Measurements from ENCODE around the gene C1orf74. TPM values are rescaled to one million over a fixed set of nuclear protein-coding genes. Genes with fewer than 3 reads are reported as not detected.

Gene C1orf74
- total RNA-seq (2014; rRNA removed) (5.7 and 6.7 TPM in 2 replicates), Bru-seq, nascent RNA (percentile 75 among the genes with signal in this experiment), BruChase-seq, experiment 1, labeled RNA remaining after a 6-hour chase (percentile 62 among the genes with signal in this experiment), BruChase-seq, experiment 2, labeled RNA remaining after a 2-hour chase (percentile 74 among the genes with signal in this experiment)
- long read RNA-seq, full-length matches to known transcripts = 9 of 10 reads
- long read RNA-seq, partial matches to known transcripts = 0 of 10 reads
- long read RNA-seq, other reads (novel, unspliced or antisense) = 1 of 10 reads

DNA sequence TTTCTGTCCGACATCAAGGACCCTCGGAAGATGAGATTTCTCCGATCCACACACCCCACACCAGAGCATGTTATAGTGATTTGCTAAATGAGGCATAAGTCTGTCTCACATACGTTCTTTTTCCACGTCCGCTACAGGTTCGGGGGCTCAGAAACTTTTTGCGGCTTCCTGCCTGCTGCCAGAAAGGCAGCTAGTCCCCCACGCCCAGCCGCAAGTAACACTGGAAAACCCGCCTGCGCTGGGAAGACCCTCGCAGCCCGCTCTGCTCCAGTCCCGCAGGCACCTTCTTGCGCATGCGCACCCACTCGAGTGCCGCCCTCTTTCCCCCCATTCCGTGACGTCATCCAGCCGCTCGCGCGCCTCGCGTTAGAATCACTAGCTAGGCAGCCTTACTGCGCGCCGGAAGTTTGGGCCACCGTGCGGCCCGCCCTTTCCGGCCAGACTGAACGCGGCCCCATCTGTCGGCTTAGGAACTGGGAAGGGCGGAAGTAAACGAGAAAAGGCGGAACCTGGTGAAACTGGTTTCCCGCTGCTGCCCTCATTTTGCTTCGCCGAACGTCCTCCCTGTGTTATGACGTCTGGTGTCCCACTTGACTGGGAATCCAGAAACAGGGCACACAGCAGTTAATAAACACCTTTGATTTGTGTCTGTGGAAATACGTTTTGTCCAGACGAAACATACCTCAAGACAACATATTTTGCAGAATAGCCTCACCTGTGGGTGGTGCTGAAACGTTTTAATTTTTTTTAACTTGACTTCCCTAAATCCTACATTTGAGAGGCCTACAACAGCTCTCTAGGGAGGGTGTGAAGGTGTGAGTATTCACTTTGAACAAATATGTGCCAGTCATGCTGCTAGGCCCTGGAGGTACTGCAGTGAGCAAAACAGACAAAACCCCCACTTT, at the start of gene C1orf74:
TSS of gene C1orf74 (minus strand) at position 295 of the 905 bp plus-strand sequence. CDS start 925 bp downstream, outside the sequence.
- CTCF ChIA-PET = interaction anchor here (0.6 to 1.0 kb wide), 2 partner anchors 39 to 616 kb away, joined by 3 to 4 read pairs; no protein-coding TSS in a partner anchor

DNA sequence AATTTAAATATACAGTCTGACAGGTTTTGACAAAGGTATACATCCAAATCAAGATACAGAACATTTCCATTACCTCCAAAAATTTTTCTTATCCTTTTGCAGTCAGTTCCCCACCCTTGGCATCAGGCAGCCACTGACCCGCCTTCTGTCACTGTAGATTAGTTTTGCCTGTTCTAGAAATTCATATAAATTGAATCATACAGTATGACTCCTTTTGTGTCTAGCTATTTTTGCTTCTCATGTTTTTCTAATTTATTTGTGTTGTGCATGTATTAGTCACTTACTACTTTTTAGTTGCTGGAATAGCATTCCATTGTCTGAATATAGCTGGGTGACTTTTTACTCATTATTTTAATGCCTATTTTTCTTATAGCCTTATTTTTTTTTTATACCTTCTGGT, 47.3 kb upstream of the C1orf74 start:
- Histone ChIP-seq H3K27me3 (ENCODE audit: low read length) (no peaks in the 10 kb centered on the region), H3K79me2 (ENCODE audit: low read length) (peaks cover 43% of the 10 kb centered on the region), H2AFZ (ENCODE audit: low read length) (no peak overlapping the region), H3K4me2 (ENCODE audit: low read length) (peak overlapping the region; percentile 11; the same call in 1 of the 2 replicates), H4K20me1 (ENCODE audit: low read length) (no peaks in the 10 kb centered on the region), H3K4me3 (ENCODE audit: low read length) (no peak overlapping the region), H3K27ac (ENCODE audit: low read length) (no peak overlapping the region), H3F3A (ENCODE audit: low read length, unreplicated experiment) (no peaks in the 10 kb centered on the region), H3K36me3 (ENCODE audit: low read depth, low read length) (peaks cover 58% of the 10 kb centered on the region), H3K9me2 (replicated peaks; ENCODE audit: low read length) (no peaks in the 10 kb centered on the region), H3K9me3 (ENCODE audit: low read length) (no peaks in the 10 kb centered on the region), H3K4me1 (ENCODE audit: insufficient read depth, low read length) (peaks cover 40% of the 10 kb centered on the region), H3K9ac (ENCODE audit: low read length) (no peak overlapping the region)
- intact Hi-C loops (cut with micrococcal nuclease) = no loop called here
- ATAC-seq = peak; percentile 53
- POLR2A ChIA-PET (ENCODE audit: unreplicated experiment) = no interaction called here
- CTCF ChIA-PET = interaction anchor here (0.6 kb wide), 1 partner anchor 232 kb away, joined by 3 read pairs; no protein-coding TSS in a partner anchor
- TF ChIP-seq, protein P1, sequence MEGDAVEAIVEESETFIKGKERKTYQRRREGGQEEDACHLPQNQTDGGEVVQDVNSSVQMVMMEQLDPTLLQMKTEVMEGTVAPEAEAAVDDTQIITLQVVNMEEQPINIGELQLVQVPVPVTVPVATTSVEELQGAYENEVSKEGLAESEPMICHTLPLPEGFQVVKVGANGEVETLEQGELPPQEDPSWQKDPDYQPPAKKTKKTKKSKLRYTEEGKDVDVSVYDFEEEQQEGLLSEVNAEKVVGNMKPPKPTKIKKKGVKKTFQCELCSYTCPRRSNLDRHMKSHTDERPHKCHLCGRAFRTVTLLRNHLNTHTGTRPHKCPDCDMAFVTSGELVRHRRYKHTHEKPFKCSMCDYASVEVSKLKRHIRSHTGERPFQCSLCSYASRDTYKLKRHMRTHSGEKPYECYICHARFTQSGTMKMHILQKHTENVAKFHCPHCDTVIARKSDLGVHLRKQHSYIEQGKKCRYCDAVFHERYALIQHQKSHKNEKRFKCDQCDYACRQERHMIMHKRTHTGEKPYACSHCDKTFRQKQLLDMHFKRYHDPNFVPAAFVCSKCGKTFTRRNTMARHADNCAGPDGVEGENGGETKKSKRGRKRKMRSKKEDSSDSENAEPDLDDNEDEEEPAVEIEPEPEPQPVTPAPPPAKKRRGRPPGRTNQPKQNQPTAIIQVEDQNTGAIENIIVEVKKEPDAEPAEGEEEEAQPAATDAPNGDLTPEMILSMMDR (conservative IDR thresholded peaks at IDR 0.05; ENCODE audit: low read depth, low read length) = no peak
- TF ChIP-seq EZH2 (IDR thresholded peaks at IDR 0.05; ENCODE audit: low read length, unreplicated experiment) = no peak
- no peak for TF ChIP-seq EZH2phosphoT487 (IDR thresholded peaks at IDR 0.05; ENCODE audit: borderline replicate concordance, low read length)
- DNase-seq = peak; percentile 62
- BruUV-seq (replicated peaks) = no TSS peak

More for the DNA sequence above, at the start of gene C1orf74:
- H3K9ac ChIP-seq (ENCODE audit: low read length) = peak within 1 kb of the TSS; percentile 88
- H2AFZ ChIP-seq (ENCODE audit: low read length) = peak within 1 kb of the TSS; percentile 51
- no peaks in the 10 kb centered on the region for H3F3A ChIP-seq (ENCODE audit: low read length, unreplicated experiment)
- H3K9me2 ChIP-seq (replicated peaks; ENCODE audit: low read length) = no peaks in the 10 kb centered on the region
- H3K4me2 ChIP-seq (ENCODE audit: low read length) = peak within 1 kb of the TSS; percentile 77
- H3K79me2 ChIP-seq (ENCODE audit: low read length) = peaks cover 20% of the 10 kb centered on the region
- H3K27ac ChIP-seq (ENCODE audit: low read length) = peak within 1 kb of the TSS; percentile 65
- intact Hi-C loops (cut with micrococcal nuclease) = loop anchor here (2.0 kb wide), 1 partner anchor 42 kb away; the partner anchor contains the start of gene UTP25
- no peak for TF ChIP-seq EZH2 (IDR thresholded peaks at IDR 0.05; ENCODE audit: low read length, unreplicated experiment)
- TF ChIP-seq, protein P1 (conservative IDR thresholded peaks at IDR 0.05; ENCODE audit: low read depth, low read length) = 0 out of 2 replicates have a peak, but pooled peaks have one; percentile 24
- peaks cover 15% of the 10 kb centered on the region for H3K36me3 ChIP-seq (ENCODE audit: low read depth, low read length)
- peak within 1 kb of the TSS; percentile 70 for H3K4me3 ChIP-seq (ENCODE audit: low read length)
- H4K20me1 ChIP-seq (ENCODE audit: low read length) = no peaks in the 10 kb centered on the region
- ATAC-seq = peak; percentile 100
- no peaks in the 10 kb centered on the region for H3K27me3 ChIP-seq (ENCODE audit: low read length)
- no peaks in the 10 kb centered on the region for H3K9me3 ChIP-seq (ENCODE audit: low read length)
- peak; percentile 99 for DNase-seq
- TSS peak; percentile 99 for BruUV-seq (replicated peaks)
- POLR2A ChIA-PET (ENCODE audit: unreplicated experiment) = interaction anchor here (0.6 to 1.0 kb wide), 6 partner anchors 8 to 56 kb away, joined by 3 to 8 read pairs (median 4); partner anchors contain the start of gene IRF6
- peaks cover 18% of the 10 kb centered on the region for H3K4me1 ChIP-seq (ENCODE audit: insufficient read depth, low read length)

All from PC-3 (cell line).